Measurements from ENCODE around the gene IPO4. TPM values are rescaled to one million over a fixed set of nuclear protein-coding genes. Genes with fewer than 3 reads are reported as not detected.
A peak's percentile ranks its signal among the peaks of the same experiment; 100 is the strongest.

Gene IPO4
- total and polyA plus RNA-seq, 2 of the 13 experiments (the other 11 are each of a cell fraction or from before 2014, with no cell fraction given): 39.0 to 179 TPM

GRCh38 chr14:24160850-24161804 lies 27.5 kb downstream of the IPO4 start, which contains the start of gene IRF9 (continued):
- TF ChIP-seq SNAPC4 (CRISPR knock-in tag; IDR thresholded peaks at IDR 0.05) (peak; percentile 33), FOXK2 (IDR thresholded peaks at IDR 0.05) (no peak), GTF3A (CRISPR knock-in tag; conservative IDR thresholded peaks at IDR 0.05) (no peak), ZHX1 (CRISPR knock-in tag; IDR thresholded peaks at IDR 0.05; ENCODE audit: low read depth) (peak; percentile 96), KAT8 (CRISPR knock-in tag; IDR thresholded peaks at IDR 0.05) (peak; percentile 99), RBAK (CRISPR knock-in tag; IDR thresholded peaks at IDR 0.05) (peak; percentile 72; the same call in 1 of the 2 replicates), JDP2 (CRISPR knock-in tag; IDR thresholded peaks at IDR 0.05; ENCODE audit: borderline replicate concordance) (no peak), SKIL (CRISPR knock-in tag; IDR thresholded peaks at IDR 0.05; ENCODE audit: borderline replicate concordance) (0 out of 2 replicates have a peak, but pooled peaks have one; percentile 82), TRIM24 (CRISPR knock-in tag; IDR thresholded peaks at IDR 0.05) (no peak), ZBTB33 (CRISPR knock-in tag; IDR thresholded peaks at IDR 0.05) (peak; percentile 97), HMG20A (CRISPR knock-in tag; IDR thresholded peaks at IDR 0.05; ENCODE audit: borderline replicate concordance) (peak; percentile 74), ZNF143 (CRISPR knock-in tag; IDR thresholded peaks at IDR 0.05) (peak; percentile 76), ZNF619 (CRISPR knock-in tag; IDR thresholded peaks at IDR 0.05) (peak; percentile 97), ELF4 (CRISPR knock-in tag; IDR thresholded peaks at IDR 0.05; ENCODE audit: borderline replicate concordance) (peak; percentile 38; the same call in 1 of the 2 replicates)

All from HepG2 (cell line).